Measurements from ENCODE around the gene MDC1. TPM values are rescaled to one million over a fixed set of nuclear protein-coding genes. Genes with fewer than 3 reads are reported as not detected.

The MDC1 gene
- total and polyA plus RNA-seq, 2 of the 13 experiments (the other 11 are each of a cell fraction or from before 2014, with no cell fraction given): 8.4 to 14.0 TPM

DNA sequence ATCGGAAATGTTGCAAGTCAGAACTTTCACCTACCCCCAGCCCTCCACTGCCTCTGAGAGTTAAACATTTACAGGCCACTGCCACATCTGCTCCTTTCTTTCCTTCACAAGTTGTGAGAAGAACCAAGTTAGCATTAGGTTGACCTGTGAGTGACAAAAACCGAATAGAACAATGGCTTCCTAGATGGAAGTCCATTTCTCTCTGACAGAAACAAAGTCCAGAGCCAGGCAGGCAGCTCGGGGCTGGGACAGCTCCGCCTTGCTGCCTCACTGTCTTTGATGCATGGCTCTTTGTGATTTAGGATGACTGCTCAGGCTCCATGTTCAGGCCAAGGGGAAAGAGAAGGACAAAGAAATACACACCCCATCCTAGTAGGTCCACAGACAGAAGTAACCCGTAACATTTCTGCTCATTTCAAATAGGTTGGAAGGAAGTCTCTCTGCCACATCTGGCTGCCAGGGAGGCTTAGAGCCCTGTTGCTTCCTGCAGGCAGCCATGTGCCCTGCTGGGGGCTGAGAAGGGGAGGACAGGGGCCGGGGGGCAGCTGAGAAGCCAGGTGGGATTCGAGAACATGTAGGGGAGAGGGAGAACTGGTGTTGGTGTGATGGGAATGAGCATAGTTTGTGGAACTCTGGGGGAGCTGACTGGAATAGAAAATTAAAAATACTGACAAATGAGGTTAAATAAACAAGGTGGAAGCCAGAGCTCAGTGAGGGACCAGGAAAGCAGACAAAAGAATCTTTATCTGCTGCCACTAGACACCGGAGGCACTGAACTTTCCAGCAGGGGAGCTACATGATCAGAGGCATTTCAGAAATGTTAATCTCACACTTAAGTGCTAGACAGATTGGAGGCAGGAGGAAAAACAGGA is 46.8 kb upstream of the MDC1 start (continued):
- TF ChIP-seq, protein P1, sequence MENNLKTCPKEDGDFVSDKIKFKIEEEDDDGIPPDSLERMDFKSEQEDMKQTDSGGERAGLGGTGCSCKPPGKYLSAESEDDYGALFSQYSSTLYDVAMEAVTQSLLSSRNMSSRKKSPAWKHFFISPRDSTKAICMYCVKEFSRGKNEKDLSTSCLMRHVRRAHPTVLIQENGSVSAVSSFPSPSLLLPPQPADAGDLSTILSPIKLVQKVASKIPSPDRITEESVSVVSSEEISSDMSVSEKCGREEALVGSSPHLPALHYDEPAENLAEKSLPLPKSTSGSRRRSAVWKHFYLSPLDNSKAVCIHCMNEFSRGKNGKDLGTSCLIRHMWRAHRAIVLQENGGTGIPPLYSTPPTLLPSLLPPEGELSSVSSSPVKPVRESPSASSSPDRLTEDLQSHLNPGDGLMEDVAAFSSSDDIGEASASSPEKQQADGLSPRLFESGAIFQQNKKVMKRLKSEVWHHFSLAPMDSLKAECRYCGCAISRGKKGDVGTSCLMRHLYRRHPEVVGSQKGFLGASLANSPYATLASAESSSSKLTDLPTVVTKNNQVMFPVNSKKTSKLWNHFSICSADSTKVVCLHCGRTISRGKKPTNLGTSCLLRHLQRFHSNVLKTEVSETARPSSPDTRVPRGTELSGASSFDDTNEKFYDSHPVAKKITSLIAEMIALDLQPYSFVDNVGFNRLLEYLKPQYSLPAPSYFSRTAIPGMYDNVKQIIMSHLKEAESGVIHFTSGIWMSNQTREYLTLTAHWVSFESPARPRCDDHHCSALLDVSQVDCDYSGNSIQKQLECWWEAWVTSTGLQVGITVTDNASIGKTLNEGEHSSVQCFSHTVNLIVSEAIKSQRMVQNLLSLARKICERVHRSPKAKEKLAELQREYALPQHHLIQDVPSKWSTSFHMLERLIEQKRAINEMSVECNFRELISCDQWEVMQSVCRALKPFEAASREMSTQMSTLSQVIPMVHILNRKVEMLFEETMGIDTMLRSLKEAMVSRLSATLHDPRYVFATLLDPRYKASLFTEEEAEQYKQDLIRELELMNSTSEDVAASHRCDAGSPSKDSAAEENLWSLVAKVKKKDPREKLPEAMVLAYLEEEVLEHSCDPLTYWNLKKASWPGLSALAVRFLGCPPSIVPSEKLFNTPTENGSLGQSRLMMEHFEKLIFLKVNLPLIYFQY (CRISPR knock-in tag; IDR thresholded peaks at IDR 0.05; ENCODE audit: borderline replicate concordance): 0 out of 2 replicates have a peak, but pooled peaks have one; percentile 58
- TF ChIP-seq MEIS1 (CRISPR knock-in tag; IDR thresholded peaks at IDR 0.05; ENCODE audit: borderline replicate concordance) (peak; percentile 26), HOXA3 (CRISPR knock-in tag; IDR thresholded peaks at IDR 0.05) (peak; percentile 84), BHLHE40 (IDR thresholded peaks at IDR 0.05; ENCODE audit: low read length) (0 out of 2 replicates have a peak, but pooled peaks have one; percentile 15), SNAI1 (CRISPR knock-in tag; IDR thresholded peaks at IDR 0.05; ENCODE audit: borderline replicate concordance) (peak; percentile 44; the same call in 1 of the 2 replicates), ZSCAN25 (CRISPR knock-in tag; IDR thresholded peaks at IDR 0.05) (peak; percentile 73; the same call in 1 of the 2 replicates), ZNF776 (CRISPR knock-in tag; IDR thresholded peaks at IDR 0.05) (no peak), ZNF841 (CRISPR knock-in tag; IDR thresholded peaks at IDR 0.05; ENCODE audit: borderline replicate concordance) (peak; percentile 71; the same call in 1 of the 2 replicates), KLF9 (CRISPR knock-in tag; IDR thresholded peaks at IDR 0.05; ENCODE audit: low read depth) (peak; percentile 65; the same call in 1 of the 2 replicates), SP1 (IDR thresholded peaks at IDR 0.05) (no peak), SP1 (CRISPR knock-in tag; IDR thresholded peaks at IDR 0.05) (no peak), ZNF598 (CRISPR knock-in tag; IDR thresholded peaks at IDR 0.05; ENCODE audit: borderline replicate concordance) (peak; percentile 77; the same call in 1 of the 2 replicates), ZNF766 (CRISPR knock-in tag; IDR thresholded peaks at IDR 0.05; ENCODE audit: borderline replicate concordance) (no peak)
- TF ChIP-seq, protein P2, sequence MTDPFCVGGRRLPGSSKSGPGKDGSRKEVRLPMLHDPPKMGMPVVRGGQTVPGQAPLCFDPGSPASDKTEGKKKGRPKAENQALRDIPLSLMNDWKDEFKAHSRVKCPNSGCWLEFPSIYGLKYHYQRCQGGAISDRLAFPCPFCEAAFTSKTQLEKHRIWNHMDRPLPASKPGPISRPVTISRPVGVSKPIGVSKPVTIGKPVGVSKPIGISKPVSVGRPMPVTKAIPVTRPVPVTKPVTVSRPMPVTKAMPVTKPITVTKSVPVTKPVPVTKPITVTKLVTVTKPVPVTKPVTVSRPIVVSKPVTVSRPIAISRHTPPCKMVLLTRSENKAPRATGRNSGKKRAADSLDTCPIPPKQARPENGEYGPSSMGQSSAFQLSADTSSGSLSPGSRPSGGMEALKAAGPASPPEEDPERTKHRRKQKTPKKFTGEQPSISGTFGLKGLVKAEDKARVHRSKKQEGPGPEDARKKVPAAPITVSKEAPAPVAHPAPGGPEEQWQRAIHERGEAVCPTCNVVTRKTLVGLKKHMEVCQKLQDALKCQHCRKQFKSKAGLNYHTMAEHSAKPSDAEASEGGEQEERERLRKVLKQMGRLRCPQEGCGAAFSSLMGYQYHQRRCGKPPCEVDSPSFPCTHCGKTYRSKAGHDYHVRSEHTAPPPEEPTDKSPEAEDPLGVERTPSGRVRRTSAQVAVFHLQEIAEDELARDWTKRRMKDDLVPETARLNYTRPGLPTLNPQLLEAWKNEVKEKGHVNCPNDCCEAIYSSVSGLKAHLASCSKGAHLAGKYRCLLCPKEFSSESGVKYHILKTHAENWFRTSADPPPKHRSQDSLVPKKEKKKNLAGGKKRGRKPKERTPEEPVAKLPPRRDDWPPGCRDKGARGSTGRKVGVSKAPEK (CRISPR knock-in tag; IDR thresholded peaks at IDR 0.05; ENCODE audit: borderline replicate concordance): no peak
- TF ChIP-seq, protein P3, sequence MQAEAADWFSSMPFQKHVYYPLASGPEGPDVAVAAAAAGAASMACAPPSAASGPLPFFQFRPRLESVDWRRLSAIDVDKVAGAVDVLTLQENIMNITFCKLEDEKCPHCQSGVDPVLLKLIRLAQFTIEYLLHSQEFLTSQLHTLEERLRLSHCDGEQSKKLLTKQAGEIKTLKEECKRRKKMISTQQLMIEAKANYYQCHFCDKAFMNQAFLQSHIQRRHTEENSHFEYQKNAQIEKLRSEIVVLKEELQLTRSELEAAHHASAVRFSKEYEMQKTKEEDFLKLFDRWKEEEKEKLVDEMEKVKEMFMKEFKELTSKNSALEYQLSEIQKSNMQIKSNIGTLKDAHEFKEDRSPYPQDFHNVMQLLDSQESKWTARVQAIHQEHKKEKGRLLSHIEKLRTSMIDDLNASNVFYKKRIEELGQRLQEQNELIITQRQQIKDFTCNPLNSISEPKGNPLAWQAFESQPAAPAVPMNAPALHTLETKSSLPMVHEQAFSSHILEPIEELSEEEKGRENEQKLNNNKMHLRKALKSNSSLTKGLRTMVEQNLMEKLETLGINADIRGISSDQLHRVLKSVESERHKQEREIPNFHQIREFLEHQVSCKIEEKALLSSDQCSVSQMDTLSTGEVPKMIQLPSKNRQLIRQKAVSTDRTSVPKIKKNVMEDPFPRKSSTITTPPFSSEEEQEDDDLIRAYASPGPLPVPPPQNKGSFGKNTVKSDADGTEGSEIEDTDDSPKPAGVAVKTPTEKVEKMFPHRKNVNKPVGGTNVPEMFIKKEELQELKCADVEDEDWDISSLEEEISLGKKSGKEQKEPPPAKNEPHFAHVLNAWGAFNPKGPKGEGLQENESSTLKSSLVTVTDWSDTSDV (CRISPR knock-in tag; IDR thresholded peaks at IDR 0.05): no peak

Data from HepG2 (cell line).